GM23248 (cell line): Measurements from ENCODE around the gene CD5L.

ENCODE experiments used
- EZH2 ChIP-seq: fragments of 200-600 bp; sonication (generic); IDR thresholded peaks from 2 replicates; pipeline ENCODE4 v1.6.1; 2018; ENCODE audit warnings: antibody characterized with exemption, mild to moderate bottlenecking; ENCODE audit not compliant: insufficient read depth, poor library complexity, severe bottlenecking
- EZH2phosphoT487 ChIP-seq: fragments of 200-600 bp; sonication (generic); IDR thresholded peaks from 2 replicates; pipeline ENCODE4 v1.6.1; 2018; ENCODE audit warnings: antibody characterized with exemption, moderate library complexity, mild to moderate bottlenecking, low read depth; ENCODE audit not compliant: insufficient read depth

- TF ChIP-seq EZH2 (no peak), EZH2phosphoT487 (no peak)
These were observed 7.7 kb upstream of the CD5L start for GRCh38 chr1:157849229-157849875.
